CD4-positive, alpha-beta T cell treated with Interleukin-6 for 4 hours (primary cell): ENCODE measurements around the gene P2RY12.

Source experiments
- DNase-seq: peaks from one replicate; pipeline ENCODE4 v3.0.0-alpha.2; 2020; ENCODE audit warnings: mixed read lengths

Gene P2RY12

DNA sequence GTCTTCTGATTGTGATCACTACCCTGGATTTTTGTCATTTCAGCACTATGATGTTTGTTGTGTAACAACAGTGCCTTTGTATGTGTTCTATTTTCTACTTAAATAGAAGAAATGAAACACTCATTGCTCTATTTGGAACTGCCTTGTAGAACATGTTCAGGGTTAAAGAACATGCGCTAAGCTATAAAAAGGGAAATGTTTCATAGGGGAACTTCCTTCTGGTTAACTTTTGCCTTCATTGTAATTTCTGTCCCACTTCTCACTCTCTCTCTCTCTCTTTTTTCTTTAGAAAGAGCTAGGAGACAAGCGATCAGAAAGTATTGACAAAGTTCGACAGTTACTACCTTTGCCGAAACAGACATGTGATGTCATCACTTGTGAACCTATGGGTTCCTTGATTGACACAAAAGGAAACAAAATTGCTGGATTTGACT lies at the start of gene P2RY12:
Gene P2RY12, minus strand, starts transcription at position 13 of the 434 bp plus-strand sequence. CDS start 45,908 bp downstream, outside the sequence.
- DNase-seq = no peak

DNA sequence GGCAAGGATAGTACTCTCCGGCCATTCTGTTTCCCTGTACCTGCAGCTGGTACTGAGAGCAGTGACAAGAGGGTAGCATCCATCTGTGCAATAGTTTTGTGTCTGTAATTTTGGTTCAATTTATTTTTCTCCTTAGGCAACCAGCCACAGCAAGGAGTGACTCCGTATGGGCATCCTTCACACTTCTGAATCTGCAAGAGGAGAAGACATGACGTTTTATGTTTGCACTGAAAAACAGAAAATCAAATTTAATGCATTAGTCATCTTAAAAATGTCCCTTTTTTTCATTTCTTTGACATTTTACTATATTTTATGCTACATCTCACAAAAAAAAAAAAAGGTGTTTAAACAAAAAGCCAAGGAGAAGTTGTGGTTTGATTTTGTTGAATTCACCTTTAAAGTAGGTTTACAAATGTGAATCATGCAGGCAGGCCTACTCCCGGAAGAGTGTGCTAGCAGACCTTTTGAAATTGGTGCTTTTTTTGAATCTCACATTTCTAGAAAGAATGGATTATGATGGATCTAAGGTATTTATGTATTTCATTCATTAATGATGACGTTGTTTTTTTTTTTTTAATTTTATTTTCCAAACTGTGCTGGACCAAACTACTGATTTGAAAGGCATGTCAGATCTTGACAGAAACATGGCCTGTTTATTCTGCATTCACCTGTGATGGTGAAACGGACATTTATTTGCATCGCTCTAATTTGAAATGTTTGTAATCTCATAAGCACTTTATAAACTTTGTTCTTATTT lies 48.2 kb upstream of the P2RY12 start:
- no peak for DNase-seq

DNA sequence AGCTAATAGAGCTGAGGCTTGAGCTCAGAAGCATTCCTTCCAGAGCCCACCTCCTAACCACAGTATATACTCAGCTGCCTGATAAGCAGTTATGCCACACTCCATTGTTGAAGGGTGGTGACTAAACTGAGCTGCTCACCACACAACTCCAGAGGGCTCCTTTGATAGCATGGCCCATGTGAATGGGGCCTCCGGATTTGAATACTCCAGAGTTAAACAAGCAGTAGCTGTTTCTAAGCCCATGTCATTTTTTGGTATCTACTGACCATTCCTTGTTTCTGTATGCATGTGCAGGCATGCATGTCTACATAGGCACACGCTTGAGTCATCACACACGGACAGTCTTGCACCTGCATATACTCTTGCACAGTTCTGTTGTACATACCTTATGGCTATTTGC lies 47.4 kb upstream of the P2RY12 start:
- DNase-seq = no peak

DNA sequence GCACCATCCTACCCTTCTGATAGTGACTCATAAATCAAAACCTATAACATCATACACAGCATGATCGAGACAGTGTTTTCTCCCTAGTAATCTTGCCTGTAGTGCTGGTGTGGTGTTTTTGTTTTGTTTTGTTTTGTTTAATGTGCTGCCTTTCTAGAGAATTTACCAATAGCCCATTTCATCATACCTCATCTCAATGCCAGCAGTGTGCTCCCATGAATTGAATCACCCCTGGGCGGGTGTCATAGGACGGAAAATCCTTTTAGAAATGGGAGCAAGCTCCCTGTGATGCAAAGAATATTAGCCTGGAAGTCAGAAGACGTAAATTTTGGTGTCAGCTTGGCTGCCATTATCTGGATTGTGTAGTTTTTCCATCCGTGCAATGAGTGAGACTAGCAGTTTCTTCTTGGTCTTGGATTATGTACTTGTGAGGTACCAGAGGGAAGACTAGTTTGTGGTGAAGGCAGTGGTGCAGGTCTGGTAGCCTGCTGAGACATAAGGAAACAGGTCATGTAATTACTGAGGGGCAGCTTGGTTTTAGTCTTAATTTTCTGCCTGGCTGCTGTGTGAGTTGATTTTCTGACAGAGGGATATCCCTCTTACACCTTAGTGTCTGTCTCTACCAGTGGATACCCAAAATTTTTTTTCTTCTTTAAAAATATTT lies 46.4 kb upstream of the P2RY12 start:
- no peak for DNase-seq

DNA sequence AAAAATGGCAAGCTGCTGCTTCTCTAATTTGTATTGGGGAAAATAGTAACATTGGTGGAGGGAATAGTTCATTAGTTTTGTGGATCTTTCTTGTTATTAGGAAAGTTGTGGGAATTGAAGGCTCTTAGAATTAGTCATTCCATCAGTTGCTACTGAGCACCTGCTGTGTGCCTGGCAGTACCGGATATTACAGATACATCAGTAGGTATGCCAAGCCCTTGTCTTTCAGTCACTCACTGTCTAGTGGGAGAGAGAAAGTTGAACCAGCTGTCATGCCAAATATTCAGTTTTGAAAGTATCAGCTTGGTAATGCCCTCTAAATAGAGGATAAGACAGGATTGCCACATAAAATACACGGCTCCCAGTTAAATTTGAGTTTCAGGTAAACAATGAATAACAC lies 43.8 kb upstream of the P2RY12 start:
- no peak for DNase-seq

DNA sequence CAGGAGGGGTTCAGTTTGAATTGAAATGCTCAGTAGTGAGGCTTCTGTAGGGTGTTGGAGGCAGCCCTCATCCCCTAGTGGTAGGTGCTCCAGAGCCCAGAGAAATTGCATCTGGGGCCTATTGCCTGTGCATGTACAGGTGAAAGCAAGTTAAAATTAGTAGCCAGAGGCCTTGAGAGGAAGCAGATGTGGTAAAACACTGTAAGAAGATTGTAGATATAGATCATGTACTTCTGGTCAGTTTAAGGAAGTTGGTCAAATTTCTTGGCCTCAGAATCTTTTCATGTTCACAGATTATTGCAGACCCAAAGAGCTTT lies 41.7 kb upstream of the P2RY12 start:
- DNase-seq = no peak

DNA sequence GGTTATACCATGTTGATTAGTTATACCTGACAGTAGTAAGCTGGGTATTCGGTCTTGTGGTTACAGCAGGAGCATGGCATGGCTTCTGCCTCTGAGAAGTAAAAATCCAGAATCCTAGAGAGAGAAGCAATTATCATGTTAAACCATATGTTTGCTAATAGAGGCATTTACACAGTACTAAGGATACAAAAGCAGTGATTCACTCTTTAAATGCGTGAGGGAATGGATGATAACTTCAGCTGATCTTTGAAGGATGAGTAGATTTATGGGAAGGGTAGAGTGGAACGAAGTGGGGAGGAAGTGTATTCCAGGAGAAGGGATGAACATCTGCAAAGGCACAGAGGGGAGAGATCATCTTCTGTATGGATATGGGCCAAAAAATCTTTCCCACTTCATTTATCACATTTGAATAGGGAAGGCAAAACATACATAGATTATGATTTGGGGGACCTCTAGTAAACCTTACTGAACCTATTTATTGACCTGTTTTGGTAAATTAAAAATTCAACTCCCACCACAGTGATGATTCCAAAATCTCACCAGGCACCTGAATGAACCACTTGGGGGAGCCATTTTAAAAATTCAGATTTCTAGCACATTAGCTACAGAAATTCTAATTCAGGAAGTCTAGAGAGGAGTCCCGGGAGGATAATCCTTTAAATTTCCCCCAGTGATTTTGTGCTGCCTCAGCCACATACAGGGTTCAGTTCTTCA lies 41.2 kb upstream of the P2RY12 start:
- DNase-seq = no peak

GRCh38 chr3:151423091-151423490 lies 38.5 kb upstream of the P2RY12 start:
- no peak for DNase-seq

DNA sequence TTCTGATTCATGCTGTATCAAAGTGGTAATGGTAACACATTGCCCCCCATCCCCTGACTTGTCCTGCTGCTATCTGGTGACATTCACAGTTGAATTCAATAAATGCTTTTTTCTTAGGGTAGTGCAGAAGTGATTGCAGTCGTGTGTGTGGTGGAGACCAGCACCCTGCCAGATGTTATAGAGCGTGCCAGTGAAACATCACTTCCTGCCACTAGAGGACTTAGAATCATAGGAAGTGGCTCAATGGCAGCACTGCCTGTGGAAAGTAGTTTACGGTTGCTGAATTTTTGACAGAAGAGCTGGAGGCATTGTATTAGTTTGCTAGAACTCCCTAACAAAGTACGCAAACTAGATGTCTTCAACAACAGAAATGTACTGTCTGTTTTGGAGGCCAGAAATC lies 37.4 kb upstream of the P2RY12 start:
- DNase-seq = no peak

GRCh38 chr3:151419806-151420205 lies 35.3 kb upstream of the P2RY12 start:
- DNase-seq = no peak

DNA sequence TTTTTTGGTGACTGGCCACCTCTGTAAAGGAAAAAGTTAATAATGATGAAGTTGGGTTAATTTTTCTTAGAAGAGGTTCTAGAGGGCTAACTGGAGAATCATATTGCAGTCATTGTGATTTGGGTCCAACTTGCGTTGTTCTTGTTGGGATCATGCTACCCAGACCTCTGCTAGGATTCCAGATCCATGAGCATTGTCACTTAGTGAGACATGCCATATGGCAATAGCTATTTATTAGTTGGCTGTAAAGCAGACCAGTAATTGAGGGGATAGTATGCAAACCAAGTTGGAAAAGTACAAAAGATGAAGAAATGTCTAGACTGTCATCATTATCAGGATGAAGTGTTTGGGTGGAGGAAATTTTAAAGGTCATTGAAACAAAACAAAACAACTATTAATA lies 30.7 kb upstream of the P2RY12 start:
- DNase-seq = no peak

DNA sequence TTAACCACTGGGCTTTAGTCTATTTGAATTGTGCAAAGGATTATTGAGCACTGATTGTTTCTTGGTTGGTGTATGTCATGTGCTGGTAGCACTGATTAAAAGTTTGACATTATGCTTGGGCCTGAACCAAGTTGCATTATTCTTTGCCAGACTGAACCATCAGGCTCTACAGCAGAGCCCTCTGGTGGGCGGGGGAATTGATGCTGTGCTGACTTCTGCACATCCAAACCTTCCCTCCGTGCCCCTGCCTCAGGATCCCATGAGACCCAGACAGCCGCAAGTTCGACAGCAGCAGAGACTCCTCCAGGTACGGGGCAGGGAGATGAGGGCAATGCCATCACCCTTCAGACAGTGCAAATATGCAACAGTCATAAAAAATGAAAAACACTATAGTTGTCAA lies 28.4 kb upstream of the P2RY12 start:
- no peak for DNase-seq

GRCh38 chr3:151410891-151411559 lies 26.5 kb upstream of the P2RY12 start:
- DNase-seq = no peak

GRCh38 chr3:151407928-151408327 lies 23.4 kb upstream of the P2RY12 start:
- DNase-seq = no peak

GRCh38 chr3:151404316-151404715 lies 19.8 kb upstream of the P2RY12 start:
- no peak for DNase-seq

DNA sequence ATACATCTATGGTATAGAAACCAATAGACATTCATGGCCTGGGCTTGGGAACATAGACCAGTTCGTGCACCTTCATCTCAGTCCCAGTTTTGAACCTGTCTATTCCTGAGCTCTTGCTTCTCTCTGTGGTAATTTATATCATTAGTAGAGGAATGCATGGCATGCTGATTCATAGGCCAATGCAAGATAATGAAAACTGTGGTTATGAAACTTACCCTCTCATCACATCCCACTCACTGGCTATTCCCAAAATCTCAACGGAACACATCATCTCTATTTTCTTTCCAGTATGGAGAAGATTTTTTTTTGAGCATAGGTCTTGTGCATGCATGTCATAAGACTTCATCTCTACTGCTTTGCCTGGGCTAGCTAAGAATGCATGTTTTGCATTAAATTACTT lies 18.7 kb upstream of the P2RY12 start:
- no peak for DNase-seq

GRCh38 chr3:151402349-151402748 lies 17.8 kb upstream of the P2RY12 start:
- DNase-seq = no peak

DNA sequence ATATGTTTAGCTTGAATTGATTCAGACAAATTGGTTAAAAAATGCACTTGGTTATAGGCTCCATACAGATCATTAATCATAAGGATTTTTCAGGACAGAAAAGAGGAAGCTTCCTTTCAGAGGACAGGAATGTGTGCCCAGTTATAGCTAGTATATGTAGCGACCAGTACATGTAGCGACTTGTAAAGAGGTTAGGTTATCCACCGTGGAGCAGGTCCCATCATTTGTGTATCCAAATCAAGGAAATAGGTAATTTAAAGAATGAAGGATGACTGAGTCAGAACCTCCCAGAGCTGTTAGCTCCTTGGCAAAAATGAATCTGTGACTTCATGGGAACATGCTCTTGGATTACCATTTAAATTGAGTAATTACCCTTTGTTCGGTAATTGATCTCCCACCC lies 15.8 kb upstream of the P2RY12 start:
- DNase-seq = no peak

GRCh38 chr3:151398895-151399294 lies 14.3 kb upstream of the P2RY12 start:
- no peak for DNase-seq

DNA sequence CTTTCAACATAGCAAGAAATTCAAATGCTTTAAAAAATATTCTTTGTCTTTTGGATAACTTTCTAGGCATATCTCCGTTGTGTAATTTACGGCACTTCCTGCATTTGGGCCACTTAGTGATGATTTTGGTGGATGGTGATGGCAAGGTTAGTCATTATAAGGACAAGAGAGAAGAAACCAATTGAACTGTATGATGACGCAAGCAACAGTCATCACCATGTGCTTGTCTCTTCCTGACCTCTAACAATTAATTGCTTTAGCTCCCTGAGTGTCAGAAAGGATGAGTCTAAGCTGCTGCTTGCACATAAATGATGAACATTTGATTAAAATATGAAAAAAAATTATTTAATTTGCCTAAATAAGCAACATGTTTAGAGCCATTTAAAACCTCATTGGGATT lies 11.3 kb upstream of the P2RY12 start:
- no peak for DNase-seq

- DNase-seq = no peak
Measured at GRCh38 chr3:151394611-151395010, 10.1 kb upstream of the P2RY12 start.

DNA sequence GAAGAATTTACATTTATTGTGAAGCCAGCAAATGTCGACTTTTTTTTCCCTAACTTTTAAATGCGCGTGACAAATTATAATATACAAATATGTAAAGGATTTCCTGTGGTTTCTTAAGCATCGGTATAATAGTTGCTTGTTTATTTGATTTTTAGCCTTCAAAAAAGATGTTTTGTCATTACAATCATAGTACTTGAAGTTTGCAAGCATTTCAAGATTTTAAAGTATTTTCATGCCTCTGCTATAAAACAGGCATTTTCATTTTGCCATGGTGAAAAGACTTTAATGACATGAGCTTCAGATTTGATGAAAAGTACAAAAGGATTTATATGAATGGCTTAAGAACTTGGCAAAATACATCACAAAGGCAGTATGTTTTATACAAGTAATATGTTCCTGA lies 9.4 kb upstream of the P2RY12 start:
- DNase-seq = no peak

DNA sequence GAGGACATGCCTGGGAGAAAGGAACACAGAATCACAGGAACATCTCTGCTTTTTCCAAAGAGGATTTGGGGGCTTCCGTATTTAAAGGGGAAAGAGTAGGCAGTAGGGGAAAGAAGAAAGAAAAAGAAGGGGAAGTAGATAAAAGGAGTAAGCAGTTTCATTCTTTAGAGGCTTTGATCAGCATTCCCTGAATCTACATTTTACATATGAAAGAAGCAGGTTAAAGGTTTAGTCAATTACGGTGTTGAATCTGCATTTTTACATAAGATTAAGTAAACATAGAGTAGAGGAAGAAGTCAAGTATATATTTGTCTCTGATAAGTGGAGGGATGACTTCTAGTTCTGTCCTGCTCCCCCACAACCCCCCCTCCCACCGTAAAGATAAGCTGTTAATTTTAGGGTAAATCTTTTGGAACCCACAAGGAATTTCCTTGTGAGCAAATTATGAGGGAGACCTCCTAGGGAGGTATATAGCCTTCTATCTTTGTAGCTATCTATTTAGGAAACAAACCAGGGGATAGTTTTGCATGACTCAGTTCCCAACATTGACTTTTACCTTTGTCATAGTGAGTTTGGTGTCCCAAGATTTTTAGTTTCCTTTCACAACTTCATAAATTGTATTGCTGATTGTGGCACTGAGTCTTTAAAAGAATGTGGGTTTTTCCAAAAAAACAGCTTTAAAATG lies 8.7 kb upstream of the P2RY12 start:
- no peak for DNase-seq
